HL-60/S4 treated with phorbol 12-myristate 13-acetate at 8.2 ng/mL for 4 days and 3 days (cell line): Measurements from ENCODE around the gene SLC12A5.
"Not testable (repeated sequence)": the region's sequence is repeated elsewhere in the genome, so short reads cannot be mapped to it uniquely, and the experiment has no call there.

Experiments
- in situ Hi-C: fragments of 300-500 bp; cut with MboI; formaldehyde crosslinking; loops from 2 replicates; pipeline ENCODE4 v1.15.0; 2022; ENCODE audit warnings: low sequenced_read_pairs

SLC12A5 gene

DNA sequence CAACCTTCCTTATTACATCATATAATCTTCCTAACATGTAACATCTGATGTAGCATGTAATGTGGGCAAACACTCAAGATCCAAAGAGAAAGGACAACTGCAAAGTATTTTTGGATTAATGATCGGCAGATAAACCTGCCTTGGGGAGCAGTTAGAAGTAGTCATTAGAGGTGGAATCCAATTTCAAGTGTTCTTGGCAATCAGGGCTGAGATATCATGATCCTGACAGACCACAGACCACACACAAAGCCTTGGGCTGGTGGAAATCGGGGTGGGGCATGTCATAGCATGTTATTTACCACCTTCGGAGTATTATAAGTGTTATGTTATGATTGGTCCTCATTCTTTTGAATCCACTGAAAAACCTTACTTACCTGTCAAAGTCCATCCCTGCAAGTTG lies 44.4 kb downstream of the SLC12A5 start:
- in situ Hi-C loops, result no loop called here

DNA sequence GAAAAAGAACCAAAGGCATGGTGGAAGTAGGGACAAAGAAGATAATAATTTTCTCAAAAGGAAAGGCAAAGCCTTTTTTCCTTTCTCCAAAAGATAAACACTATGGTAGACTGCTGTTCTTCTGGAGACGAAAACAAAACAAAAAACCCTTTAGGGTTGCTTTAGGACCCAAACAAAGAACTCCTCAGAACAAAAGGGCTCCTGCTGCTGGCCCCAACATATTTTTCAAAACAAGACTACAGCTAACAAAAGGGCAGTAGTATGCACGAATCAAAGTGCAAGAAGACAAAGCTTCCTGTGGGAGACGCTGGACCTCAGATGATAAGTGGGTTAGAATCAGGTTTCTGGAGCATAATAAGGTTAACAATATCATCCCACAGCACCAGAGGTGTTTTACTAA lies 45.0 kb downstream of the SLC12A5 start:
- in situ Hi-C loops, result no loop called here

DNA sequence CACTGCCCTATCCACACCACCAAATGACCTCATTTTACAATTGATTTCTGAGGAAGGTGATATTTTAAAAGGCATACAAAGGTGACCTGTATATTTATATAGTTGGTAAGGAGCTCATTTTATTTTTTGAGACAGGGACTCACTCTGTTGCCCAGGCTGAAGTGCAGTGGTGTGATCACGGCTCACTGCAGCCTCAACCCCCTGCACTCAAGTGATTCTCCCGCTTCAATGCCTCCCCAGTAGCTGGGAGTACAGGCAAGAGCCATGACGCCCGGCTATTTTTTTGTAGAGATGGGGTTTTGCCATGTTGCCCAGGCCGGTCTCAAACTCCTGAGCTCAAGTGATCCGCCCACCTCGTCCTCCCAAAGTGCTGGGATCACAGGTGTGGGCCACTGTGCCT lies 47.8 kb downstream of the SLC12A5 start:
- in situ Hi-C loops, result no loop called here

DNA sequence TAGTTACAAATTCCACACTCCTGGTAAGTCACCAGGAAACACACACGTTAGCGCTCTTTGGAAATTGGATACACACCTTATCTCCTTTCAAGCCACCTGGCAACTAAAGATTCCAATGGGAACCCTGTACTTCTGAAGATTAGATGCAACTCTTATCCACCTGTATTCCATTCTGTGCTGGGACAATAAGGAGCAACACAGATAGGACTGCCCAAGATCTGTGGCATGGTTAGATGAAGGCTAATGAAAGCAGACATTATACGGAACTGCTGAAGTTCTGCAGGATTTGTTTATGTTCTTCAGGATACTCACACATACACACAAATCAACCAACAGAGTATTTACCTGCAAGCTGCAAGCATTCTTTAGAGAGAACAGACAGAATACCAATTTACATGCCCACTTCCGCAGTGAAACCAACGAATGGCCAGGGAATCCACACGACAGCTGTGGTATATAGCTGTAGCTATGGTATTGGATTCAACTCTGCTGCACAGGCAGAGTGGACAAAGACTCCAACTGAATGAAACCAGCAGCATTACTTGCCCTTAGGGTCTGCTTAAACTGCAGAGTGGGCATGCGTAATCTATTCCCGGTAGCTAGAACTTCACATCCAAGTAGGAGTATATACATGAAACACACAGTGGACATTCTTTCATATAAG lies 48.8 kb downstream of the SLC12A5 start:
- in situ Hi-C loops, result no loop called here

DNA sequence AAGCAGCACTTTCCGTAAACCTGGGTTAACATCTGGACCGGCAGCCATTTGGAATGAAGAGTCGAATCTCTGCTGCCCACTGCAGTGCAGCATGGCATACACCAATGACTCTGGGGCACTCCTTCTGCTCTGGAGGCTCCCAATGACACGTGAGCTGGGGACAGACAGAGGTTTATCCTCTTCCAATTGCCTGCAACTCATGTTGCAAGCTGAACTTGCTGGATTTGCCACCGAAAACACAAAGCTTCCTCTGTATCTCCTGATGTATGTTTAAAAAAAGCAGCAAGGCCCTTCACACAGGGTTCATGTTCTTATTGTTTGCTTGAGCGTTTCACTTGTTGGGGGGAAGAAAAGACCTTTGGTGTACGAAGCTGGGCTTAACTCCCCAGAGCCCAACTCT lies 49.9 kb downstream of the SLC12A5 start:
- in situ Hi-C loops, result no loop called here

DNA sequence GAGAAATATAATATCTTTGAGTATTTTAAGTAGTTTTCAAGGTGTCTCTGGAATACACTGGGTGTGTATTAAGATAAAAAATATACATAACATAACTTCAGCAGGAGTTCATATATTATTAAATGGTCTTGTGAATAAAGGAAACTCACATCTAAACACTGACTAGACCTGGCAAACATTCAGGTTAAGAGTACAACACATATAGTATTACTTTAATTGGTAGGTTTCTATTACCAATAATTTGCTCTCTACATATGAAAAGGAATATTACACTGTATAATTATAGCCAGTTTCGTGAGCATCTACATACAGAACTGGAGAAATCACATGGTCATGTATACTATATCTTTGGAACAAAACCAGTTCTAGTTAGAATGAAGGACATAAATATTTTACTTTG lies 52.1 kb downstream of the SLC12A5 start:
- in situ Hi-C loops, result no loop called here

DNA sequence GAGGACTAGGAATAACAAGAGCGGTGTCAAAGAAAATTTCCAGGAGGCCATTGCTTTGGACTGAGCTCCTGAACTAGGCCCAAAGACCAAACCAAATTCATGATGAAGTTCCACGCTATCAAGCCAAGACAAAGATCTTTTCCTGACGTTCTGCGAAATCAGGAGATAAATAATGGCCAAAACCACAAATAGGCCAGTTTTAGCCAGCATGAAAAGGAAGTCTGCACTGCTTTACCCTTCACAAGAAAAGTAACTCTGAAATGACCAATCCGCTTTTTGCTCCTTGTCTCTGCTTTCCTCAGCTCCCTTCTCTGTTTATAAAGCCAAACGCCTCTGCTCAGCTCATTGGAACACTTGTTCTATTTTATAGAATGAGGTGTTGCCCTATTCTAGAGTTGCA lies 54.1 kb downstream of the SLC12A5 start:
- in situ Hi-C loops, result no loop called here

DNA sequence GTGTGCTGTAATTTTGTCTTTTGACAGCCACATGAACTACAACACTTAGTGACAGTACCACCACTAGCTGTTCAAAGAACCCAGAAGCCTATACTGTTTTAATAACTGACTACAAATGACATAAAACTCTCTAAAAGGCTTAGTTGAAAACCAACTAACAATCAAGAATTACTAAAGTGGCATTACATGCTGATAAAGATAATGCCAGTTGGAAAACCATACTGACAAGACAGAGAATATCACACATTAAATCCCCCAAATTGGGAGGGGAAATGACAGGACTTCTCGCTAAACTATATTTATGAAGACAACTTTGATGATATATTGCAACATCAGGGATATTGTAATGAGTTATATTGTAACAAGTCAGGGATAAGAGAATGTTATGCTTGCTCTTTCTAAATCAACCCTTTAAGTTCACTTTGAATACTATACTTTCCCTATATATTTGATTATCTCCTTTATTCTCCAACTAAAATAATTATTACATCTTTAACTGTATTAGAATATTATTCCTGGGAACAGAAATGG lies 54.6 kb downstream of the SLC12A5 start:
- in situ Hi-C loops, result no loop called here

DNA sequence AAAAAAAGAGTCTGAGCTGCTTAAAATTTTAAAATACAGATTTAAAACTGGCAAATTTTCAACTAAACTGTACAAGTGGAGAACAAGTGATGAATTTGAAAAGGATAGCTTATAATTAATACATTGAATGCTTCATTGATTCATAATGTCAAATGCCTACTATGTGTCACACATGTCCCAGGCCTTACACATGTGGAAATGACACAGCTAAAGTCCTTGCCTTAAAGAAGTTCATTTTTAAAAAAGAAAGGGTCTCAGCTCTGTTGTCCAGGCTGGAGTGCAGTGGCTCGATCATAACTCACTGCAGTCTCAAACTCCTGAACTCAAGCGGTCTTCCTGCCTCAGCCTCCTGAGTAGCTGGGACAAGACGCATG lies 55.8 kb downstream of the SLC12A5 start:
- in situ Hi-C loops, result no loop called here

DNA sequence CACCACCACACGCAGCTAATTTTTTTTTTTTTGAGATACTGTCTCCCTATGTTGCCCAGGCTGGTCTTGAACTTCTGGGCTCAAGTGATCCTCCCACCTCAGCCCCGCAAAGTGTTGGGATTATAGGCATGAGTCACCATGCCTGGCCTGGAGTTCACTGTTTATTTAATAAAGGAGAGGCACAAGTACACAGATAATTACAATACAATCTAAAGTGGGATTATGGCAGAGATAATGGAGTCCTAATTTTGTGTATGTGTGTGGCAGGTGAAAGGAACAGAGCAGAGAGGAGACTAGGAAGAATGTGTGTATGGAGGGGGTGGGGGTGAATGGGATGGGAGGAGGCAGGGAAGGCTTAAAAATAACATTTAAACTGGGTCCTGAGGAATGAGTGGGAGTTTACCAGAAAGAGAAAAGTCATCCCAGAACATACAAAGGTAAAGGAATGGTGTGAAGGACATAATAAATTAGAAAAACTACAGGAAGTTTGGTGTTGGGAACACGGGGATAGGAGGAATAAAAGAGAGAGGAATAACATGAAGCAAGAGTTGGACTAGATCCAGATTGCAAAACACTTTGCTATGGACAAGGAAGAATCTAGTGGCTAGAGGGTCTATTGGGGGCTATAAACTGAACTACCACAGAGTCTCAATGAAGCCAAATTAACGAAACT lies 56.3 kb downstream of the SLC12A5 start:
- in situ Hi-C loops, result no loop called here

DNA sequence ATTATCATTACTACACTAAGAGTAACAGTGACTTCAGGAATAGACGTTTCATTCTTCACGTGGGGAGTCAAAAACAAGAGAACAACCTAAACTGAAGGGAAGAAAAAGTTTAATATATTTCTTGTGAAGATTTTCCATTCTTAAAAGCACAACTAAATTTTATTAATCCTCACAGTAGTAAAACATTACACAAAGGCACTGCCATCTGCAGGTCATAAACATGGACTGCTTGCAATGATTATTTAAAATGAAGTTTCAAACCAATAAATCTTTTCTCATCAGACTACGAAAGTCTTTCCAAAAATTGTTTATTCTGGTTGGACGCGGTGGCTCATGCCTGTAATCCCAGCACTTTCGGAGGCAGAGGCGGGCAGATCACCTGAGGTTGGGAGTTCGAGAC lies 58.1 kb downstream of the SLC12A5 start:
- in situ Hi-C loops, result no loop called here

DNA sequence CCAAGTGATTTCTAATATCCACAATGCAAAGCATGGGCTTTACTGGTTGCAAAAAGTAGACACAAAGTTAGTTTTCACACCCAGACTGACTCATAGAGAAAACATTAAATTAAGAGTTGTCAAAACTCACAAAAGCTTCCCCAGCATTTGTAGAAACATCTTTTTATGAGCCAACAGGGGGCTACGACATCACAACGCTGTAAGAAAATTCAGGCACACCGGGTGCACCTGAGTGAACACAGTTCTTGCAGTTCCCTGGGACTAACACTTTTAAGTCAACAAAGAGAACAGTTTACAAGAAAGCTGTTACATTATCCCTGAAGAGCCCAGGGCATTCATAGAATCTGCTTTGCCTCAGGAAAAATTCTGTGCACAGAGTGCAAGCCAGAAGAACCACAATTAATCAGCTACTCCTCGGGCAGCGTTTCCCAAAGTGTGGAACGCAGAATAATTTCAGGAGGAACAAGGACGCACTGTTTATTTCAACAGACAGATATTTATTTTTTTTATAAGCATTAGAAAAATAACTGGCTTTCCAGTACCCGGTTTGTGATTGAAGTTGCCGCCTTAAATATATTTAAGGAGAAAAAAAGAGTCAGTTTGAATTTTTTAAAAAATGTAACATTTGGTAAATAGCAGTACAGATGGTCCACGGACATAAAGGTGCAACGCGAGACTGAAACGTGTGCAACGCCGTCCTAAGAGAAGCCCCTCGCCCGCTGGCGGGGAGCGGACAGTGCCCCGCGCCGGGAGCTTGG lies 59.6 kb downstream of the SLC12A5 start:
- in situ Hi-C loops, result no loop called here

DNA sequence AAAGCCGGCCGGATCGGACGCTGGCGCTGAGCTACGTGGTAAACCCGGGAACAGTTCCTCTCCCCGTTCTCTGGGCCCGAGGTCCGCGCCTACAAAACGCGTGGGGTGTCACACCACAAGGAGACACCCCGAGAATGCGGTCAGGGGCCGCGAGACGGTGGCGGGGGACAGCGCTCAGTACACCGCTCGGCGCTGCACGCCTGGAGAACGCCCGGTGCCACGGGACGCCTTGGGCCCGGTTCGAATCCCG lies 60.1 kb downstream of the SLC12A5 start:
- in situ Hi-C loops, result no loop called here

DNA sequence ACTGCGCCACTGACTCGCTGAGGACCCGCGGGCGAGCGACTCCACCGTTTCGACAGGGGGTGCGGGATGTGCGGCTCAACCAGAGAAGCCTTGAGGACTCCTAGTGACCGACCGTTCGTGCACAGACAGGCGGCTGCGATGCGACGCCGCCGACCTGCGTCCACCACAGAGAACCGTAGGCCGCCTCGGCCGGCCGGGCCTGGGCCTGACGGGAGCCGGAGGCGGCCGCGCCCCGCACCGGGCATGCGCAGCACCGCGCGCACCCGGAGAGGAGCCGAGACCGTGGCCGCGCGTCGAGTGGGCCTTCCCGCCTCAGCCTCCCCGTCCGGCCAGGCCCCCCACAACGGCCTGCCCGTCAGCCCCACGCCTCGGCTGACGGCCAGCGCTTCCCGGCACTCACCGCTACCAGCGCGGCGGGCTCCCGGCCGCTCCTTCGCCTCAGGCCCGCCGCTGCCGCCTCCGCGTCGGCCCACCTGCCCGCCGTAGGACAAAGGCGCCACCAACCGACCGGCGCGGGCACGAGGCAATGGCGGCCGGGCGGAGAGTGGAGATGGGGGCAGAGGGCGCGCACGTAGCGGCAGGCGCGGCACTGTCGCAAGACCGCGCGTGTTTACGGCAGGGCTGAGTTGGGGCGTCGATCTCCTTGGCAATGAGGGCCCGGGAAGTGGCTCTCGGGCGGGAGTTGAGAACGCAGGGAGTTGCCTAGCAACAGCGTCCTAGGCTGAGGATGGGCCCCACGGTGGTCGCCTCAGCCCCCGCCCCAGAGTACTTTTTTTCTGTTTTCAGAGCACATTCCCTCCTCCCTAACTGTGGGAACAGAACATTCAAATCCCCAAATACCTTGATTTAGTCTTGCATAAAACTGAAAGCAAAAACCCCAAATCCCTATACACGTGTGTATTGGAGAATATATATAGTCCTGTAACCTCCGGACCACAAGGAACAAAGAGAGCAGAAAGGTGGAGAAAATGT lies 60.7 kb downstream of the SLC12A5 start, which contains the start of gene NCOA5:
Gene NCOA5, minus strand, starts transcription at position 546 of the 972 bp plus-strand sequence. CDS start 10,538 bp downstream, outside the sequence.
- in situ Hi-C loops, result no loop called here

DNA sequence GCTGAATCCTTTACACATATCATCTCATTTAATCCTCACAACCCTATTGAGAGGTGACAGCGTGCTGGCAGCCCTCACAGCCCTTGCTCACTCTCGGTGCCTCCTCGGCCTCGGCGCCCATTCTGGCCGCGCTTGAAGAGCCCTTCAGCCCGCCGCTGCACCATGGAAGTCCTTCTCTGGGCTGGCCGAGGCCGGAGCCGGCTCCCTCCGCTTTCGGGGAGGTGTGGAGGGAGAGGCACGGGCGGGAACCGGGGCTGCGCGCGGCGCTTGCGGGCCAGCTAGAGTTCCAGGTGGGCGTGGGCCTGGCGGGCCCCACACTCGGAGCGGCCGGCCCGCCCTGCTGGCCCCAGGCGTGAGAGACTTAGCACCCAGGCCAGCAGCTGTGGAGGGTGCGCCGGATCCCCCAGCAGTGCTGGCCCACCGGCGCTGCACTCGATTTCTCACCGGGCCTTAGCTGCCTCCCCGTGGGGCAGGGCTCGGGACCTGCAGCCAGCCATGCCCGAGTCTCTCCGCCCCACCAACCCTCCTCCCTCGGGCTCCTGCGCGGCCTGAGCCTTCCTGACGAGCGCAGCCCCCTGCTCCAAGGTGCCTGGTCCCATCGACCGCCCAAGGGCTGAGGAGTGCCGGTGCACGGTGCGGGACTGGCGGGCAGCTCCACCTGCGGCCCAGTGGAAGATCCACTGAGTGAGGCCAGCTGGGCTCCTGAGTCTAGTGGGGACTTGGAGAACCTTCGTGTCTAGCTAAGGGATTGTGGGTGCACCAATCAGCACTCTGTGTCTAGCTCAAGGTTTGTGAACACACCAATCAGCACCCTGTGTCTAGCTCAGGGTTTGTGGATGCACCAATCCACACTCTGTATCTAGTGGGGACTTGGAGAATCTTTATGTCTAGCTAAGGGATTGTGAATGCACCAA lies 62.9 kb downstream of the SLC12A5 start:
- in situ Hi-C loops, result not testable (repeated sequence)

DNA sequence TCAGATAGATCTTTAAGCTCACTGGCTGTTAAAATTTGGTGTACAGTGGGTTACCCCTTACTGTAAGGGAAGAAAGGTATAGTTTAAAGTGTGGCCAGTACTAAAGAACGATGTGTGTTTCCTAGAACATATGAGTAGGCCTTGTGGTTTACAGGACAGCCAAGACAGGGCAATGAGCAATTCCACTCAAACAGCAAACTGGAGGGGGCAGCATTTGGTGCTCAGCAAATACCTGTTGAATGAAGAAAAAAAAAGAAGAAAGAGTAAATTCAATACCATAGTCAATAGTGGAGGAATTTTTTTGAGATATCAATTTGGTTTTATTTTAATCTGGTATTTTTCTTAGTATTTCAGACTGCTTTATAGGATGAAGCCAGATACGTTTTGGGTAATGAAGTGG lies 64.5 kb downstream of the SLC12A5 start:
- in situ Hi-C loops, result no loop called here

DNA sequence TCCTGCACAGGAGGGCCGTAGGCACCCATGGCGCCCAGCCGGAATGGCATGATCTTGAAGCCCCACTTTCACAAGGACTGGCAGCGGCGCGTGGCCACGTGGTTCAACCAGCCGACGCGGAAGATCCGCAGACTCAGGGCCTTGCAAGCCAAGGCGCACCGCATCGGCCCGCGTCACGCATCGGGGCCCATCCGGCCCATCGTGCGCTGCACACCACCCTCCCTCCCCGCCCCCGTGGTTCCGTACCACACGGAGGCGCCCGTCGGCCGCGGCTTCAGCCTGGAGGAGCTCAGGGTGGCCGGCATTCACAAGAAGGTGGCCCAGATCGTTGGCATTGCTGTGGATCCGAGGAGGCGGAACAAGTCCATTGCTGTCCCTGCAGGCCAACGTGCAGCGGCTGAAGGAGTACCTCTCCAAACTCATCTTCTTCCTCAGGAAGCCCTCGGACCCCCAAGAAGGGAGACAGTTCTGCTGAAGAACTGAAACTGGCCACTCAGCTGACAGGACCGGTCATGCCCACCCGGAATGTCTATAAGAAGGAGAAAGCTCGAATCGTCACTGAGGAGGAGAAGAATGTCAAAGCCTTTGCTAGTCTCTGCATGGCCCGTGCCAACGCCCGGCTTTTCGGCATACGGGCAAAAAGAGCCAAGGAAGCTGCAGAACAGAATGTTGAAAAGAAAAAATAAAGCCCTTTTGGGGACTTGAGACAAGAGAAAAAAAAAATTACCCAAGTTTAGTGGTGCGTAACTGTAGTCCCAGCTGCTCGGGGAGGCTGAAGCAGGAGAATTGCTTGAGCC lies 70.7 kb downstream of the SLC12A5 start:
- in situ Hi-C loops, result no loop called here

DNA sequence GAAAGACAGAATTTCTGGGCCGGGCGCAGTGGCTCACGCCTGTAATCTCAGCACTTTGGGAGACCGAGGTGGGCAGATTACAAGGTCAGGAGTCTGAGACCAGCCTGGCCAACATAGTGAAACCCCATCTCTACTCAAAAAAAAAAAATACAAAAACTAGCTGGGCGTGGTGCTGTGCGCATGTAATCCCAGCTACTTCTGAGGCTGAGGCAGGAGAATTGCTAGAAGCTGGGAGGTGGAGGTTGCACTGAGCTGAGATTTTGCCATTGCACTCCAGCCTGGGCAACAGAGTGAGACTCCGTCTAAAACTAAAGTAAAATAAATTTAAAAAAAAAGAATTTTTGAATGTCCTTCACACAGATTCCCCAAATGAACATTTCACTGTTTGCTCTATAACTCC lies 71.4 kb downstream of the SLC12A5 start:
- in situ Hi-C loops, result not testable (repeated sequence)

DNA sequence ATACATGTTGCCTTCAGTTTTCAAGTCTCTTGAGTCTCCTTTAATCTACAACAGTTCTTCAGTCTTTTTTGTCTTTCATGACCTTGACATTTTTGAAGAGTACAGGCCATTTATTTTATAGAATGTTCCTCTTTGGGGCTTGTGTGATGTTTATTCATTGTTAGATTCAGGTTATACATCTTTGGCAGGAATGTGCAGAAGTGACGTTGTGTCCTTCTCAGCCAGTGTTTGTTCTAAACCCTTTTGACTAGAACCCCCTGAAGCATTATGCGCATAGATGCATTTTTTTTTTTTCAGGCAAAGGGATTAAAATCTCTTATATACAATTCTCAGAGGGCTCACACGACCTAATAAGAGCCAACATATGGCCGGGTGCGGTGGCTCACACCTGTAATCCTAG lies 72.0 kb downstream of the SLC12A5 start:
- in situ Hi-C loops, result no loop called here
